K562 (cell line): ENCODE measurements around the gene EEF1AKMT4. TPM values are rescaled to one million over a fixed set of nuclear protein-coding genes. Genes with fewer than 3 reads are reported as not detected.

Experiments
- CHD4 ChIP-seq: fragments of 200-600 bp; sonication (generic); IDR thresholded peaks from 3 replicates; pipeline ENCODE4 v1.6.1; 2012; ENCODE audit warnings: low read depth, mild to moderate bottlenecking, mixed read lengths, low read length, inconsistent platforms; ENCODE audit not compliant: insufficient read depth, insufficient replicate concordance, poor library complexity, severe bottlenecking
- EGR1 ChIP-seq: fragments of 450-650 bp; conservative IDR thresholded peaks from 2 replicates; pipeline ENCODE4 v1.6.1; 2017; ENCODE audit warnings: mild to moderate bottlenecking
- EP400 ChIP-seq: fragments of 450-650 bp; IDR thresholded peaks from 2 replicates; pipeline ENCODE4 v1.6.1; 2017; ENCODE audit warnings: antibody characterized with exemption, mild to moderate bottlenecking, moderate library complexity
- MCM7 ChIP-seq, 2 experiments: fragments of 450-650 bp; IDR thresholded peaks; 2 replicates each; pipeline ENCODE4 v1.6.1; 2016 to 2018
- RBM17 ChIP-seq: fragments of 200-400 bp; formaldehyde crosslinking; IDR thresholded peaks from 2 replicates; pipeline ENCODE4 v1.6.1; 2017; ENCODE audit warnings: low read depth, mild to moderate bottlenecking, low read length, borderline replicate concordance
- RBM22 ChIP-seq: fragments of 200-400 bp; formaldehyde crosslinking; IDR thresholded peaks from 2 replicates; pipeline ENCODE4 v1.6.1; 2018; ENCODE audit warnings: low read length, low read depth; ENCODE audit not compliant: poor library complexity, severe bottlenecking
- SIRT6 ChIP-seq: IDR thresholded peaks from one replicate; pipeline ENCODE4 v1.6.1; 2012; ENCODE audit warnings: low read depth, mild to moderate bottlenecking, control low read depth, inconsistent platforms, low read length, moderate library complexity
- SMAD1 ChIP-seq: fragments of 150-350 bp; IDR thresholded peaks from 2 replicates; pipeline ENCODE4 v1.6.1; 2014; ENCODE audit warnings: low read length, low read depth; ENCODE audit not compliant: partially characterized antibody
- YY1 ChIP-seq, 3 experiments: IDR thresholded peaks; 2 replicates each; pipeline ENCODE4 v1.6.1; 2011; ENCODE audit warnings: low read length in 2 of 3, mild to moderate bottlenecking in 2 of 3, moderate library complexity in 2 of 3, borderline replicate concordance in 1 of 3, control low read depth in 1 of 3, low read depth in 1 of 3; ENCODE audit not compliant: insufficient read depth in 3 of 3, insufficient replicate concordance in 2 of 3, control insufficient read depth in 1 of 3, insufficient read length in 1 of 3; ENCODE audit errors: extremely low read depth in 1 of 3
- ZBTB11 ChIP-seq, 3 experiments: fragments of 200-800 bp in 1 of 3; fragments of 250-450 bp in 1 of 3; fragments of 450-650 bp in 1 of 3; sonication (Bioruptor Pico) in 1 of 3; sonication (Bioruptor generic) in 1 of 3; formaldehyde crosslinking in 1 of 3; IDR thresholded peaks; 2 replicates each; pipeline versions ENCODE4 v1.6.1 to v1.8.0; 2016 to 2022; ENCODE audit warnings: mild to moderate bottlenecking in 2 of 3, missing genetic modification characterization in 2 of 3, missing compliant biosample characterization in 1 of 3, moderate library complexity in 1 of 3
- ZNF780A ChIP-seq: fragments of 250-450 bp; sonication (Bioruptor Pico); IDR thresholded peaks from 2 replicates; pipeline ENCODE4 v1.5.0; 2021; ENCODE audit warnings: mild to moderate bottlenecking
- polyA plus RNA-seq, 8 experiments: library from polyadenylated mRNA; depleted of rRNA in 4 of 8; stranded (reverse) in 5 of 8; unstranded in 3 of 8; fragments of >200 nt; fragmentation: Nextera tagmentation in 2 of 8; fragmentation: Illumina TruSeq in 1 of 8; extraction: Ambion mirVana in 2 of 8; extraction: Trizol in 1 of 8; gene quantifications; 2 replicates each; pipeline versions ENCODE4 v1.2.1 to v1.2.3, GENCODE V29; 2011 to 2014; ENCODE audit warnings: inconsistent platforms in 1 of 8, missing spikeins in 1 of 8
- total RNA-seq, 7 experiments: library from RNA; depleted of rRNA in 6 of 7; stranded (reverse); fragments of >200 nt in 6 of 7; fragmentation: Illumina TruSeq in 2 of 7; extraction: Trizol in 2 of 7; gene quantifications; 2 replicates each; pipeline versions ENCODE4 v1.2.1 to v1.2.3, GENCODE V29; 2011 to 2021; ENCODE audit warnings: low replicate concordance in 1 of 7
- TF ChIP-seq, protein P1 (sequence below): fragments of 450-650 bp; formaldehyde crosslinking; IDR thresholded peaks from 2 replicates; pipeline ENCODE4 v1.4.0; 2020; ENCODE audit warnings: mild to moderate bottlenecking
- TF ChIP-seq, protein P2 (sequence below): fragments of 450-650 bp; IDR thresholded peaks from 2 replicates; pipeline ENCODE4 v1.6.1; 2016
- TF ChIP-seq, protein P3 (sequence below): fragments of 250-450 bp; sonication (Bioruptor Pico); IDR thresholded peaks from 2 replicates; pipeline ENCODE4 v1.5.0; 2021
- TF ChIP-seq, protein P4 (sequence below): fragments of 200-400 bp; formaldehyde crosslinking; IDR thresholded peaks from 2 replicates; pipeline ENCODE4 v1.6.1; 2017; ENCODE audit warnings: mild to moderate bottlenecking, low read depth, low read length, moderate library complexity

The EEF1AKMT4 gene
- total and polyA plus RNA-seq, 9 of the 15 experiments (the other 6 are each of a cell fraction or from before 2014, with no cell fraction given) = 10.3 to 49.4 (median 18.9) TPM

- TF ChIP-seq YY1 (IDR thresholded peaks at IDR 0.05; ENCODE audit: borderline replicate concordance in 1 of 3, control insufficient read depth in 1 of 3, extremely low read depth in 1 of 3, insufficient read depth in 3 of 3, insufficient read length in 1 of 3, insufficient replicate concordance in 2 of 3, low read depth in 1 of 3, low read length in 2 of 3) (peak; percentile 97 to 99 (median 98)), CHD4 (no peak), ZNF780A (CRISPR knock-in tag) (no peak), SIRT6 (no peak), RBM17 (no peak), SMAD1 (peak; percentile 30), RBM22 (peak; percentile 79), ZBTB11 (CRISPR knock-in tag; IDR thresholded peaks at IDR 0.05) (peak; percentile 97 to 99 (median 99)), MCM7 (IDR thresholded peaks at IDR 0.05) (no peak), EP400 (peak; percentile 87), EGR1 (peak; percentile 77)
- TF ChIP-seq, protein P1, sequence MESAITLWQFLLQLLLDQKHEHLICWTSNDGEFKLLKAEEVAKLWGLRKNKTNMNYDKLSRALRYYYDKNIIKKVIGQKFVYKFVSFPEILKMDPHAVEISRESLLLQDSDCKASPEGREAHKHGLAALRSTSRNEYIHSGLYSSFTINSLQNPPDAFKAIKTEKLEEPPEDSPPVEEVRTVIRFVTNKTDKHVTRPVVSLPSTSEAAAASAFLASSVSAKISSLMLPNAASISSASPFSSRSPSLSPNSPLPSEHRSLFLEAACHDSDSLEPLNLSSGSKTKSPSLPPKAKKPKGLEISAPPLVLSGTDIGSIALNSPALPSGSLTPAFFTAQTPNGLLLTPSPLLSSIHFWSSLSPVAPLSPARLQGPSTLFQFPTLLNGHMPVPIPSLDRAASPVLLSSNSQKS = no peak
- TF ChIP-seq, protein P2, sequence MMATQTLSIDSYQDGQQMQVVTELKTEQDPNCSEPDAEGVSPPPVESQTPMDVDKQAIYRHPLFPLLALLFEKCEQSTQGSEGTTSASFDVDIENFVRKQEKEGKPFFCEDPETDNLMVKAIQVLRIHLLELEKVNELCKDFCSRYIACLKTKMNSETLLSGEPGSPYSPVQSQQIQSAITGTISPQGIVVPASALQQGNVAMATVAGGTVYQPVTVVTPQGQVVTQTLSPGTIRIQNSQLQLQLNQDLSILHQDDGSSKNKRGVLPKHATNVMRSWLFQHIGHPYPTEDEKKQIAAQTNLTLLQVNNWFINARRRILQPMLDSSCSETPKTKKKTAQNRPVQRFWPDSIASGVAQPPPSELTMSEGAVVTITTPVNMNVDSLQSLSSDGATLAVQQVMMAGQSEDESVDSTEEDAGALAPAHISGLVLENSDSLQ = no peak
- TF ChIP-seq, protein P3, sequence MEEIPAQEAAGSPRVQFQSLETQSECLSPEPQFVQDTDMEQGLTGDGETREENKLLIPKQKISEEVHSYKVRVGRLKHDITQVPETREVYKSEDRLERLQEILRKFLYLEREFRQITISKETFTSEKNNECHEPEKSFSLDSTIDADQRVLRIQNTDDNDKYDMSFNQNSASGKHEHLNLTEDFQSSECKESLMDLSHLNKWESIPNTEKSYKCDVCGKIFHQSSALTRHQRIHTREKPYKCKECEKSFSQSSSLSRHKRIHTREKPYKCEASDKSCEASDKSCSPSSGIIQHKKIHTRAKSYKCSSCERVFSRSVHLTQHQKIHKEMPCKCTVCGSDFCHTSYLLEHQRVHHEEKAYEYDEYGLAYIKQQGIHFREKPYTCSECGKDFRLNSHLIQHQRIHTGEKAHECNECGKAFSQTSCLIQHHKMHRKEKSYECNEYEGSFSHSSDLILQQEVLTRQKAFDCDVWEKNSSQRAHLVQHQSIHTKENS (CRISPR knock-in tag) = no peak
- TF ChIP-seq, protein P4, sequence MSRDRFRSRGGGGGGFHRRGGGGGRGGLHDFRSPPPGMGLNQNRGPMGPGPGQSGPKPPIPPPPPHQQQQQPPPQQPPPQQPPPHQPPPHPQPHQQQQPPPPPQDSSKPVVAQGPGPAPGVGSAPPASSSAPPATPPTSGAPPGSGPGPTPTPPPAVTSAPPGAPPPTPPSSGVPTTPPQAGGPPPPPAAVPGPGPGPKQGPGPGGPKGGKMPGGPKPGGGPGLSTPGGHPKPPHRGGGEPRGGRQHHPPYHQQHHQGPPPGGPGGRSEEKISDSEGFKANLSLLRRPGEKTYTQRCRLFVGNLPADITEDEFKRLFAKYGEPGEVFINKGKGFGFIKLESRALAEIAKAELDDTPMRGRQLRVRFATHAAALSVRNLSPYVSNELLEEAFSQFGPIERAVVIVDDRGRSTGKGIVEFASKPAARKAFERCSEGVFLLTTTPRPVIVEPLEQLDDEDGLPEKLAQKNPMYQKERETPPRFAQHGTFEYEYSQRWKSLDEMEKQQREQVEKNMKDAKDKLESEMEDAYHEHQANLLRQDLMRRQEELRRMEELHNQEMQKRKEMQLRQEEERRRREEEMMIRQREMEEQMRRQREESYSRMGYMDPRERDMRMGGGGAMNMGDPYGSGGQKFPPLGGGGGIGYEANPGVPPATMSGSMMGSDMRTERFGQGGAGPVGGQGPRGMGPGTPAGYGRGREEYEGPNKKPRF = no peak
These were observed 739 bp upstream of the EEF1AKMT4 start, which contains the start of gene ALG3 (continued) for GRCh38 chr3:184248454-184249411.
